GM18951 (cell line): ENCODE measurements around the gene SMAP1.

Source experiments
- POLR2A ChIP-seq: IDR thresholded peaks from 4 replicates; pipeline ENCODE4 v1.6.1; 2011; ENCODE audit warnings: mild to moderate bottlenecking; ENCODE audit not compliant: insufficient read length, insufficient read depth; ENCODE audit errors: extremely low read depth
- in situ Hi-C: fragments of 300-500 bp; cut with MboI; formaldehyde crosslinking; loops from one replicate; pipeline ENCODE4 v1.12.0; 2022; ENCODE audit warnings: low sequenced_read_pairs, mixed read lengths, inconsistent platforms; ENCODE audit not compliant: unreplicated experiment

SMAP1 gene

GRCh38 chr6:70811788-70812187, 144.1 kb downstream of the SMAP1 start:
- no peak for TF ChIP-seq POLR2A
- in situ Hi-C loops, result no loop called here

- in situ Hi-C loops, result no loop called here
- TF ChIP-seq POLR2A, result no peak
These were observed 146.2 kb downstream of the SMAP1 start for GRCh38 chr6:70813885-70814284.

- in situ Hi-C loops, result no loop called here
These were observed 152.0 kb downstream of the SMAP1 start for GRCh38 chr6:70819646-70820045.

GRCh38 chr6:70820778-70821177, 153.1 kb downstream of the SMAP1 start:
- no peak for TF ChIP-seq POLR2A
- in situ Hi-C loops, result no loop called here

More at GRCh38 chr6:70819646-70820045, 152.0 kb downstream of the SMAP1 start:
- TF ChIP-seq POLR2A, result no peak

- in situ Hi-C loops, result no loop called here
These were observed 154.1 kb downstream of the SMAP1 start for GRCh38 chr6:70821751-70822150.

GRCh38 chr6:70823651-70824050, 156.0 kb downstream of the SMAP1 start:
- no peak for TF ChIP-seq POLR2A
- in situ Hi-C loops, result no loop called here

More at GRCh38 chr6:70821751-70822150, 154.1 kb downstream of the SMAP1 start:
- no peak for TF ChIP-seq POLR2A

GRCh38 chr6:70831427-70831826, 163.7 kb downstream of the SMAP1 start:
- in situ Hi-C loops, result no loop called here

GRCh38 chr6:70834520-70834919, 166.8 kb downstream of the SMAP1 start:
- in situ Hi-C loops, result no loop called here
- no peak for TF ChIP-seq POLR2A

More at GRCh38 chr6:70831427-70831826, 163.7 kb downstream of the SMAP1 start:
- no peak for TF ChIP-seq POLR2A

- TF ChIP-seq POLR2A, result no peak
- in situ Hi-C loops, result no loop called here
These were observed 171.2 kb downstream of the SMAP1 start for GRCh38 chr6:70838907-70839285.

GRCh38 chr6:70839286-70840266, 171.9 kb downstream of the SMAP1 start:
- no peak for TF ChIP-seq POLR2A
- in situ Hi-C loops, result no loop called here

GRCh38 chr6:70841112-70841511, 173.4 kb downstream of the SMAP1 start:
- no peak for TF ChIP-seq POLR2A
- in situ Hi-C loops, result no loop called here

GRCh38 chr6:70842541-70842940, 174.9 kb downstream of the SMAP1 start:
- TF ChIP-seq POLR2A, result no peak
- in situ Hi-C loops, result no loop called here

- TF ChIP-seq POLR2A, result no peak
- in situ Hi-C loops, result no loop called here
These were observed 175.7 kb downstream of the SMAP1 start for GRCh38 chr6:70843328-70843918.

GRCh38 chr6:70844301-70844700, 176.6 kb downstream of the SMAP1 start:
- no peak for TF ChIP-seq POLR2A
- in situ Hi-C loops, result no loop called here
